ENCODE measurements around the gene CASKIN1.
"Not testable (repeated sequence)": the region's sequence is repeated elsewhere in the genome, so short reads cannot be mapped to it uniquely, and the experiment has no call there.

Gene CASKIN1

DNA sequence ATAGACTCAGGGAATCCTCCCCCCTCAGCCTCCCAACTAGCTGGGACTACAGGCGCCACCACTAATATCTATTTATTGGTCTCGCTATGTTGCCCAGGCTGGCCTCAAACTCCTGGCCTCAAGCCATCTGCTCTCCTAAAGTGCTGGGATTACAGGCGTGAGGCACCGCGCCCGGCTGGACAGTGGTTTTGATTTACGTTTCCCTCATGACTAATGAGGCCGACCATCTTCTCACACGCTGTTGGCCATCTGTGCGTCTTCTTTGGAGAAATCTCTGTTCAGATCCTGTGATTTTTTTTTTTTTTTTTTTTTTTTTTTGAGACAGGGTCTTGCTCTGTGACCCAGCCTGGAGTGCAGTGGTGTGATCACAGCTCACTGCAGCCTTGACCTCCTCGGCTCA is 67.2 kb downstream of the CASKIN1 start:
- DNase-seq, result not testable (repeated sequence)

DNA sequence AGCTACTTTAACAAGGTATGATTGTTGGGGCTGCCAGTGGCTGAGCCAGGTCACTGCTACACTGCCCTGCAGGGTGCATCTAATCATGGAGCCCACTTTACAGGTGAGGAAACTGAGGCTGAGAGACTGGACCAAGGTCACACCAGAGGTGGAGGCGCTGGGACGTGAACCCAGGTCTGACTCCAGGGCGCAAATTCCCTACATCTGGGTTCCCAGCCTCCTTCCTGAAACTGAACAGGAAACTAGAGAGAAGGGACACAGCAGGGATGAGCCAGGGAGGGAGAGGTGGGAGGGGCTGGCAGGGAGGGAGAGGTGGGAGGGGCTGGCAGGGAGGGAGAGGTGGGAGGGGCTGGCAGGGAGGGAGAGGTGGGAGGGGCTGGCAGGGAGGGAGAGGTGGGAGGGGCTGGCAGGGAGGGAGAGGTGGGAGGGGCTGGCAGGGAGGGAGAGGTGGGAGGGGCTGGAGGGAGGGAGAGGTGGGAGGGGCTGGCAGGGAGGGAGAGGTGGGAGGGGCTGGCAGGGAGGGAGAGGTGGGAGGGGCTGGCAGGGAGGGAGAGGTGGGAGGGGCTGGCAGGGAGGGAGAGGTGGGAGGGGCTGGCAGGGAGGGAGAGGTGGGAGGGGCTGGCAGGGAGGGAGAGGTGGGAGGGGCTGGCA is 68.7 kb downstream of the CASKIN1 start:
- not testable (repeated sequence) for DNase-seq

Measured in AML-193 (cell line).